A673 (cell line): Measurements from ENCODE around the gene TMEM214. TPM values are rescaled to one million over a fixed set of nuclear protein-coding genes. Genes with fewer than 3 reads are reported as not detected.
A peak's percentile ranks its signal among the peaks of the same experiment; 100 is the strongest.

Experiments
- BruUV-seq: library from RNA; stranded (reverse); fragments of 400-500 nt; replicated peaks from 2 replicates; lab custom pipeline; 2021; lab: Mats Ljungman, UMichigan
- CTCF ChIA-PET: fragments of 300-600 bp; sonication (Branson Sonifier 250); formaldehyde crosslinking; loops from one replicate; lab custom pipeline; 2022; ENCODE audit warnings: antibody characterized with exemption; lab: Charles Lee
- POLR2A ChIA-PET: fragments of 300-600 bp; sonication (Branson Sonifier 250); formaldehyde crosslinking; loops from one replicate; lab custom pipeline; 2022; ENCODE audit warnings: antibody characterized with exemption; ENCODE audit not compliant: low non-redundant PET; lab: Charles Lee
- DNase-seq: peaks from one replicate; pipeline ENCODE4 v3.0.0-alpha.2; 2015; ENCODE audit warnings: low spot score
- H3K27ac ChIP-seq: fragments of 200-600 bp; sonication (generic); 2 replicates; pipeline ENCODE4 v1.5.1; 2016; ENCODE audit warnings: mixed run types, low read depth, mild to moderate bottlenecking, mixed read lengths, antibody characterized with exemption, low read length; ENCODE audit not compliant: poor library complexity, severe bottlenecking
- H3K27me3 ChIP-seq: fragments of 200-600 bp; sonication (generic); replicated peaks from 2 replicates; pipeline ENCODE4 v1.6.1; 2017; ENCODE audit warnings: mixed run types, low read depth, mild to moderate bottlenecking, mixed read lengths, antibody characterized with exemption, low read length; ENCODE audit not compliant: insufficient read depth, poor library complexity
- H3K36me3 ChIP-seq: fragments of 200-600 bp; sonication (generic); 2 replicates; pipeline ENCODE4 v1.6.1; 2016; ENCODE audit warnings: mixed run types, mild to moderate bottlenecking, mixed read lengths, antibody characterized with exemption, low read length; ENCODE audit not compliant: insufficient read depth, poor library complexity, severe bottlenecking
- H3K4me1 ChIP-seq: fragments of 200-600 bp; sonication (generic); 2 replicates; pipeline ENCODE4 v1.6.1; 2017; ENCODE audit warnings: mixed run types, mild to moderate bottlenecking, mixed read lengths, antibody characterized with exemption, low read length; ENCODE audit not compliant: insufficient read depth, poor library complexity, severe bottlenecking
- H3K4me3 ChIP-seq: fragments of 200-600 bp; sonication (generic); 2 replicates; pipeline ENCODE4 v1.5.1; 2016; ENCODE audit warnings: low read depth, mixed run types, mild to moderate bottlenecking, mixed read lengths, low read length; ENCODE audit not compliant: poor library complexity, severe bottlenecking
- H3K9me3 ChIP-seq: fragments of 200-600 bp; sonication (generic); 2 replicates; pipeline ENCODE4 v1.6.1; 2016; ENCODE audit warnings: mixed run types, low read depth, mild to moderate bottlenecking, mixed read lengths, antibody characterized with exemption, low read length; ENCODE audit not compliant: poor library complexity, severe bottlenecking
- EZH2 ChIP-seq: fragments of 200-600 bp; sonication (generic); IDR thresholded peaks from 2 replicates; pipeline ENCODE4 v1.6.1; 2017; ENCODE audit warnings: borderline replicate concordance, low read depth, mild to moderate bottlenecking, mixed read lengths, antibody characterized with exemption, low read length; ENCODE audit not compliant: poor library complexity, severe bottlenecking
- intact Hi-C: fragments of 100-400 bp; cut with micrococcal nuclease; formaldehyde crosslinking; loops from one replicate; pipeline ENCODE4 v1.10.0; 2022; ENCODE audit not compliant: unreplicated experiment
- total RNA-seq: library from RNA; stranded (reverse); gene quantifications from 2 replicates; pipeline ENCODE4 v1.2.3, GENCODE V29; 2021
- TF ChIP-seq, protein P1 (sequence below): fragments of 300-800, 200-600 bp; sonication (generic); conservative IDR thresholded peaks from 2 replicates; pipeline ENCODE4 v1.5.1; 2017; ENCODE audit warnings: low read depth, mild to moderate bottlenecking, antibody characterized with exemption, low read length, moderate library complexity, mixed read lengths

The TMEM214 gene
- total RNA-seq, 1 experiment from 2014 or later: 76.7 TPM

DNA sequence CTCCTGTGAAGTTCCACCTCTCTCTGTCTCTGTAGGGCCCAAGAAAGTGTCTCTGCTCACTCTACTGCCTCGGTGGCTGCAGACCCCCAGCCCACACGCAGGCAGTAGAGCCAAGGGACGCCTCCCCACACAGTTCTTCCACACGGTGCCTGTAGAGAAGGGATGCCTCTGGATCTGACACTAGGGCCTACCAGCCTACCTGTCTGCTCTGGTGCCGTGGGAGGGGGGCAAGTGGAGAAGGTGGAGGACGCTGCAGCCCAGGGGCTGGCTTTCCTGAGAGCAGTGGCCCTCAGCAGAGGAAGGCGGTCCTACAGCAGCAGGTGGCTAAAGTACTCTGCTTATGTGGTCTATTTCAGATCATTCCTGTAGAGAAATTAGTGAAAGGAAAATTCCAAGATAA lies 9.0 kb upstream of the TMEM214 start:
- TF ChIP-seq EZH2: no peak
- TF ChIP-seq, protein P1, sequence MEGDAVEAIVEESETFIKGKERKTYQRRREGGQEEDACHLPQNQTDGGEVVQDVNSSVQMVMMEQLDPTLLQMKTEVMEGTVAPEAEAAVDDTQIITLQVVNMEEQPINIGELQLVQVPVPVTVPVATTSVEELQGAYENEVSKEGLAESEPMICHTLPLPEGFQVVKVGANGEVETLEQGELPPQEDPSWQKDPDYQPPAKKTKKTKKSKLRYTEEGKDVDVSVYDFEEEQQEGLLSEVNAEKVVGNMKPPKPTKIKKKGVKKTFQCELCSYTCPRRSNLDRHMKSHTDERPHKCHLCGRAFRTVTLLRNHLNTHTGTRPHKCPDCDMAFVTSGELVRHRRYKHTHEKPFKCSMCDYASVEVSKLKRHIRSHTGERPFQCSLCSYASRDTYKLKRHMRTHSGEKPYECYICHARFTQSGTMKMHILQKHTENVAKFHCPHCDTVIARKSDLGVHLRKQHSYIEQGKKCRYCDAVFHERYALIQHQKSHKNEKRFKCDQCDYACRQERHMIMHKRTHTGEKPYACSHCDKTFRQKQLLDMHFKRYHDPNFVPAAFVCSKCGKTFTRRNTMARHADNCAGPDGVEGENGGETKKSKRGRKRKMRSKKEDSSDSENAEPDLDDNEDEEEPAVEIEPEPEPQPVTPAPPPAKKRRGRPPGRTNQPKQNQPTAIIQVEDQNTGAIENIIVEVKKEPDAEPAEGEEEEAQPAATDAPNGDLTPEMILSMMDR: no peak

DNA sequence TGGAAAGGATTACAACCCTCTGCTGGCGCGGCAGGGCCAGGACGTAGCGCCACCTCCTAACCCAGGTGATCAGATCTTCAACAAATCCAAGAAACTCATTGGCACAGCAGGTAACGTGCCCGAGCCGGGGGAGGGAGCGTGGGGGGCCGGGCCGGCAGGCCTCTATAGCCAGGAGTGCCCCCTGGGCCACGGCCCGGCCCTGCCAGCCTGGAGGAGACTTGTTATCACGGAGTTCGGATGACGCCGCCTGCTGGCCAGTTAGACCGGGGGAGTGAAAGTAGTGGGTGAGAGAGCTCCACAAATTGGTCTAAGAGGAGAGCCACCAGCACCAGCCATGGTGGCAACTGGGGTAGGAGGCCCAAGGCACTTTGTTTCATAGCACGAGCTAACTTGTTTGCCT lies 8.6 kb upstream of the TMEM214 start:
- ChIA-PET CTCF (interaction anchor here (0.6 kb wide), 1 partner anchor 167 kb away, joined by 3 read pairs; no protein-coding TSS in a partner anchor), POLR2A (no interaction called here)
- no peaks in the 10 kb centered on the region for H3K4me1 ChIP-seq
- H3K27ac ChIP-seq: no peak overlapping the region
- no TSS peak for BruUV-seq
- H3K4me3 ChIP-seq: no peak overlapping the region
- intact Hi-C loops: no loop called here
- H3K36me3 ChIP-seq: no peaks in the 10 kb centered on the region
- no peak for DNase-seq
- no peaks in the 10 kb centered on the region for H3K27me3 ChIP-seq
- H3K9me3 ChIP-seq: no peaks in the 10 kb centered on the region
- TF ChIP-seq, protein P1: 0 out of 2 replicates have a peak, but pooled peaks have one; percentile 17
- no peak for TF ChIP-seq EZH2

More for the DNA sequence above, 9.0 kb upstream of the TMEM214 start:
- no TSS peak for BruUV-seq
- Histone ChIP-seq H3K9me3 (no peaks in the 10 kb centered on the region), H3K27me3 (no peaks in the 10 kb centered on the region), H3K36me3 (no peaks in the 10 kb centered on the region), H3K4me1 (no peaks in the 10 kb centered on the region), H3K27ac (no peak overlapping the region), H3K4me3 (no peak overlapping the region)
- CTCF ChIA-PET: interaction anchor here (0.6 kb wide), 1 partner anchor 168 kb away, joined by 3 read pairs; no protein-coding TSS in a partner anchor
- POLR2A ChIA-PET: no interaction called here
- no peak for DNase-seq
- intact Hi-C loops: no loop called here

DNA sequence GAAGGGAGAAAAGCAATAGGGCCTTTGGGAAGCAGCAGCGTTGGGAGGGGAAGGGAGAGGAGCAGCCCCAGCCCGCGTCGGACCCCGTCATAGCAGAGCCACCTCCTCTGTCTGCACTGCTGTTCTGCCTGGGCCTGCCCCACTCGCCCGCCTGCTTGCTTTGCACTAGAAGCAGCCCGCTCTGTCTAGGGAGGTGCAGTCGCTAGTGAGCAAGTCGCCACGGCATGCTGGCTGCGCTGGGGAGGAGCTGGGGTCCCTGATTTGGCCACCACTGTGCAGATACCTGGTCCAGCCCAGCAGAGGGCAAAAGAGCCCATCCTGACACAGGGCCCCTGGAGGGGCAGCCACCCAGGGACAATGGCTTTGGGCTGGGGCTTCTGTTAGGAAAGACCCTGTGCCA lies 8.0 kb upstream of the TMEM214 start:
- no peaks in the 10 kb centered on the region for H3K36me3 ChIP-seq

More for the DNA sequence above, 8.0 kb upstream of the TMEM214 start:
- no peak overlapping the region for H3K4me3 ChIP-seq
- H3K27me3 ChIP-seq: no peaks in the 10 kb centered on the region
- DNase-seq: no peak
- POLR2A ChIA-PET: no interaction called here
- H3K4me1 ChIP-seq: no peaks in the 10 kb centered on the region
- CTCF ChIA-PET: no interaction called here
- H3K9me3 ChIP-seq: no peaks in the 10 kb centered on the region
- BruUV-seq: no TSS peak
- TF ChIP-seq, protein P1: no peak
- no peak for TF ChIP-seq EZH2
- H3K27ac ChIP-seq: no peak overlapping the region
- intact Hi-C loops: no loop called here
